ENCODE data around the gene RCAN1. TPM values are rescaled to one million over a fixed set of nuclear protein-coding genes. Genes with fewer than 3 reads are reported as not detected.

RCAN1 gene
- total and polyA plus RNA-seq, 2 of the 13 experiments (the other 11 are each of a cell fraction or from before 2014, with no cell fraction given) = 9.4 to 34.1 TPM

DNA sequence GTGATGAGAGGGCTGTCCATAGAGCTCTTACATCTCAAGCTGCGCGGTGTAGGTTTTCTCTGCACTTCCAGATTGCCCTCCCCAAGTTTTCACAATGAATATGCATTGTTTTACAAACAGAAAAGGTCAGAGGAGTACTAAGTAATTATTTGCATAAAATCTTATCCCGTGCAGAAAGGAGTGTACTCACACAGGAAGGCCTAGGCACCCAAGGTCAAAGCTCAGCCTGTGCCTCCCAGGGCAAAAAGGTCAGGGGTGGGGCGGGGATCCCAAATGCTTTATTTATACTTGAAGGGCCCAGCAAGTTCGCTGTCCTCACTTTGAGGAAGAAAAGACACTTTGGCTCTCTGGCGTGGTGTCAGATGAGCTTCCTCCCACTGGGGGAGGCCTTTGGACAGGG is 92.6 kb downstream of the RCAN1 start (continued):
- TF ChIP-seq, protein P1, sequence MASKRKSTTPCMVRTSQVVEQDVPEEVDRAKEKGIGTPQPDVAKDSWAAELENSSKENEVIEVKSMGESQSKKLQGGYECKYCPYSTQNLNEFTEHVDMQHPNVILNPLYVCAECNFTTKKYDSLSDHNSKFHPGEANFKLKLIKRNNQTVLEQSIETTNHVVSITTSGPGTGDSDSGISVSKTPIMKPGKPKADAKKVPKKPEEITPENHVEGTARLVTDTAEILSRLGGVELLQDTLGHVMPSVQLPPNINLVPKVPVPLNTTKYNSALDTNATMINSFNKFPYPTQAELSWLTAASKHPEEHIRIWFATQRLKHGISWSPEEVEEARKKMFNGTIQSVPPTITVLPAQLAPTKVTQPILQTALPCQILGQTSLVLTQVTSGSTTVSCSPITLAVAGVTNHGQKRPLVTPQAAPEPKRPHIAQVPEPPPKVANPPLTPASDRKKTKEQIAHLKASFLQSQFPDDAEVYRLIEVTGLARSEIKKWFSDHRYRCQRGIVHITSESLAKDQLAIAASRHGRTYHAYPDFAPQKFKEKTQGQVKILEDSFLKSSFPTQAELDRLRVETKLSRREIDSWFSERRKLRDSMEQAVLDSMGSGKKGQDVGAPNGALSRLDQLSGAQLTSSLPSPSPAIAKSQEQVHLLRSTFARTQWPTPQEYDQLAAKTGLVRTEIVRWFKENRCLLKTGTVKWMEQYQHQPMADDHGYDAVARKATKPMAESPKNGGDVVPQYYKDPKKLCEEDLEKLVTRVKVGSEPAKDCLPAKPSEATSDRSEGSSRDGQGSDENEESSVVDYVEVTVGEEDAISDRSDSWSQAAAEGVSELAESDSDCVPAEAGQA (IDR thresholded peaks at IDR 0.05; ENCODE audit: low read depth) = no peak
- TF ChIP-seq, protein P1 (CRISPR knock-in tag; IDR thresholded peaks at IDR 0.05; ENCODE audit: borderline replicate concordance) = no peak
- no peak for TF ChIP-seq SMARCE1 (IDR thresholded peaks at IDR 0.05; ENCODE audit: borderline replicate concordance)
- no peak for TF ChIP-seq RBM39 (IDR thresholded peaks at IDR 0.05; ENCODE audit: low read depth, low read length, poor library complexity, severe bottlenecking)
- TF ChIP-seq, protein P2, sequence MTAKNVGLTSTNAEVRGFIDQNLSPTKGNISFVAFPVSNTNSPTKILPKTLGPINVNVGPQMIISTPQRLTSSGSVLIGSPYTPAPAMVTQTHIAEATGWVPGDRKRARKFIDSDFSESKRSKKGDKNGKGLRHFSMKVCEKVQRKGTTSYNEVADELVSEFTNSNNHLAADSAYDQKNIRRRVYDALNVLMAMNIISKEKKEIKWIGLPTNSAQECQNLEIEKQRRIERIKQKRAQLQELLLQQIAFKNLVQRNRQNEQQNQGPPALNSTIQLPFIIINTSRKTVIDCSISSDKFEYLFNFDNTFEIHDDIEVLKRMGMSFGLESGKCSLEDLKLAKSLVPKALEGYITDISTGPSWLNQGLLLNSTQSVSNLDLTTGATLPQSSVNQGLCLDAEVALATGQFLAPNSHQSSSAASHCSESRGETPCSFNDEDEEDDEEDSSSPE (CRISPR knock-in tag; IDR thresholded peaks at IDR 0.05) = no peak
- TF ChIP-seq DNMT3B (CRISPR knock-in tag; conservative IDR thresholded peaks at IDR 0.05) = no peak
- no peak for TF ChIP-seq YY1 (IDR thresholded peaks at IDR 0.05; ENCODE audit: insufficient read depth, insufficient replicate concordance, low read depth, low read length)
- TF ChIP-seq SKIL (CRISPR knock-in tag; IDR thresholded peaks at IDR 0.05; ENCODE audit: borderline replicate concordance) = peak; percentile 26; the same call in 1 of the 2 replicates
- TF ChIP-seq, protein P3, sequence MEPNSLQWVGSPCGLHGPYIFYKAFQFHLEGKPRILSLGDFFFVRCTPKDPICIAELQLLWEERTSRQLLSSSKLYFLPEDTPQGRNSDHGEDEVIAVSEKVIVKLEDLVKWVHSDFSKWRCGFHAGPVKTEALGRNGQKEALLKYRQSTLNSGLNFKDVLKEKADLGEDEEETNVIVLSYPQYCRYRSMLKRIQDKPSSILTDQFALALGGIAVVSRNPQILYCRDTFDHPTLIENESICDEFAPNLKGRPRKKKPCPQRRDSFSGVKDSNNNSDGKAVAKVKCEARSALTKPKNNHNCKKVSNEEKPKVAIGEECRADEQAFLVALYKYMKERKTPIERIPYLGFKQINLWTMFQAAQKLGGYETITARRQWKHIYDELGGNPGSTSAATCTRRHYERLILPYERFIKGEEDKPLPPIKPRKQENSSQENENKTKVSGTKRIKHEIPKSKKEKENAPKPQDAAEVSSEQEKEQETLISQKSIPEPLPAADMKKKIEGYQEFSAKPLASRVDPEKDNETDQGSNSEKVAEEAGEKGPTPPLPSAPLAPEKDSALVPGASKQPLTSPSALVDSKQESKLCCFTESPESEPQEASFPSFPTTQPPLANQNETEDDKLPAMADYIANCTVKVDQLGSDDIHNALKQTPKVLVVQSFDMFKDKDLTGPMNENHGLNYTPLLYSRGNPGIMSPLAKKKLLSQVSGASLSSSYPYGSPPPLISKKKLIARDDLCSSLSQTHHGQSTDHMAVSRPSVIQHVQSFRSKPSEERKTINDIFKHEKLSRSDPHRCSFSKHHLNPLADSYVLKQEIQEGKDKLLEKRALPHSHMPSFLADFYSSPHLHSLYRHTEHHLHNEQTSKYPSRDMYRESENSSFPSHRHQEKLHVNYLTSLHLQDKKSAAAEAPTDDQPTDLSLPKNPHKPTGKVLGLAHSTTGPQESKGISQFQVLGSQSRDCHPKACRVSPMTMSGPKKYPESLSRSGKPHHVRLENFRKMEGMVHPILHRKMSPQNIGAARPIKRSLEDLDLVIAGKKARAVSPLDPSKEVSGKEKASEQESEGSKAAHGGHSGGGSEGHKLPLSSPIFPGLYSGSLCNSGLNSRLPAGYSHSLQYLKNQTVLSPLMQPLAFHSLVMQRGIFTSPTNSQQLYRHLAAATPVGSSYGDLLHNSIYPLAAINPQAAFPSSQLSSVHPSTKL (CRISPR knock-in tag; IDR thresholded peaks at IDR 0.05) = peak; percentile 92
- TF ChIP-seq SSRP1 (CRISPR knock-in tag; IDR thresholded peaks at IDR 0.05) = no peak
- no peak for TF ChIP-seq ZNF256 (CRISPR knock-in tag; conservative IDR thresholded peaks at IDR 0.05)
- peak; percentile 72 for TF ChIP-seq TBX2 (CRISPR knock-in tag; IDR thresholded peaks at IDR 0.05; ENCODE audit: borderline replicate concordance)
- TF ChIP-seq KDM6A (CRISPR knock-in tag; IDR thresholded peaks at IDR 0.05; ENCODE audit: low read depth) = peak; percentile 38; the same call in 1 of the 2 replicates
- no peak for TF ChIP-seq ZFYVE20 (CRISPR knock-in tag; IDR thresholded peaks at IDR 0.05; ENCODE audit: borderline replicate concordance, low read depth)

All from HepG2 (cell line).